ENCODE data around the gene RIMS1. TPM values are rescaled to one million over a fixed set of nuclear protein-coding genes. Genes with fewer than 3 reads are reported as not detected.

The RIMS1 gene
- total RNA-seq, 2 donors from 2014 or later: 3.5 to 5.7 TPM

DNA sequence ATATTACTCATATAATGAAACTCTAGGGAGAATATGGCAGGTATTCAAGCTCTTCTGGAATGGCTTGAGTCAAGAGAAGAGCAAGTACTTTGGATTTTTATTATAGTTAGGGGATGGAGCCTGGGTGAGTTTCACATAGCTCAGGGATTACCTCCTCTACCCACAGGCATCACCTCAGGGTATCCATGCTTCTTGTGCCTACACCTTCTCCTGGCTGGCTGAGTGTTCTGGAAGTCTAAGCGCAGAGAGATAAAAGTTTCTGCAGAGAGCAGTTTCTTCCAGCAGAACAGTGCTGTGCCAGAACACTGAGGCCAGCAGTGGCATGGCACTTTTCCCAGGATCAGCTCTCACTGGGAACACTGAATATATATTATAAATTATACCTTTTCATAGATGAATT lies 535.8 kb downstream of the RIMS1 start:
- Histone ChIP-seq H3K9me3 (no peaks in the 10 kb centered on the region), H3K4me3 (no peak overlapping the region), H3K4me1 (ENCODE audit: control insufficient read depth in 1 of 2, low read depth in 2 of 2) (no peaks in the 10 kb centered on the region), H3K27me3 (replicated peaks; ENCODE audit: insufficient read depth) (no peaks in the 10 kb centered on the region), H3K27ac (no peak overlapping the region), H3K36me3 (no peaks in the 10 kb centered on the region)
- no peak for ATAC-seq (ENCODE audit: insufficient number of reproducible peaks, low FRiP score, low read depth)
- DNase-seq (ENCODE audit: low spot score): no peak
- TF ChIP-seq, protein P1, sequence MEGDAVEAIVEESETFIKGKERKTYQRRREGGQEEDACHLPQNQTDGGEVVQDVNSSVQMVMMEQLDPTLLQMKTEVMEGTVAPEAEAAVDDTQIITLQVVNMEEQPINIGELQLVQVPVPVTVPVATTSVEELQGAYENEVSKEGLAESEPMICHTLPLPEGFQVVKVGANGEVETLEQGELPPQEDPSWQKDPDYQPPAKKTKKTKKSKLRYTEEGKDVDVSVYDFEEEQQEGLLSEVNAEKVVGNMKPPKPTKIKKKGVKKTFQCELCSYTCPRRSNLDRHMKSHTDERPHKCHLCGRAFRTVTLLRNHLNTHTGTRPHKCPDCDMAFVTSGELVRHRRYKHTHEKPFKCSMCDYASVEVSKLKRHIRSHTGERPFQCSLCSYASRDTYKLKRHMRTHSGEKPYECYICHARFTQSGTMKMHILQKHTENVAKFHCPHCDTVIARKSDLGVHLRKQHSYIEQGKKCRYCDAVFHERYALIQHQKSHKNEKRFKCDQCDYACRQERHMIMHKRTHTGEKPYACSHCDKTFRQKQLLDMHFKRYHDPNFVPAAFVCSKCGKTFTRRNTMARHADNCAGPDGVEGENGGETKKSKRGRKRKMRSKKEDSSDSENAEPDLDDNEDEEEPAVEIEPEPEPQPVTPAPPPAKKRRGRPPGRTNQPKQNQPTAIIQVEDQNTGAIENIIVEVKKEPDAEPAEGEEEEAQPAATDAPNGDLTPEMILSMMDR (IDR thresholded peaks at IDR 0.05): no peak

DNA sequence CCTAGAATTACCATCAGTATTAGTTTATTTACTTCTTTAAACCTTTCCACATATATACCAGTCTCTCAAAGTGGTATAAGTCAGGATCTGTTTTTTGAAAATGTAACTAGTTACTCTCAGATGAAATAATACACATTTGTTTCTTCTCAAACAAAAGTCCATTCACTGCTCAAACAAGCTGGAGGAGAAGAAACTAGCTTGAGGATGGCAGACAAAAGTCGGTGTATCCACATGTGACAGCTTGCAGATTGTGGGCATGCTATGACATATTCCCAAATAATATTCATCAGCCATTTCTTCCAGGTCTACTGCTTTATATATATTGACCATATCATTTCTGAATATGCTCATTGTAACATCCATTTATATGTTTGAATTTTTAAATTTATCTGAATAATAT lies 538.1 kb downstream of the RIMS1 start:
- Histone ChIP-seq H3K27me3 (replicated peaks; ENCODE audit: insufficient read depth) (no peaks in the 10 kb centered on the region), H3K4me3 (no peak overlapping the region), H3K27ac (no peak overlapping the region), H3K36me3 (no peaks in the 10 kb centered on the region), H3K9me3 (no peaks in the 10 kb centered on the region), H3K4me1 (ENCODE audit: control insufficient read depth in 1 of 2, low read depth in 2 of 2) (no peaks in the 10 kb centered on the region)
- TF ChIP-seq, protein P1 (IDR thresholded peaks at IDR 0.05): no peak
- DNase-seq (ENCODE audit: low spot score) (no peak), ATAC-seq (ENCODE audit: insufficient number of reproducible peaks, low FRiP score, low read depth) (no peak)

DNA sequence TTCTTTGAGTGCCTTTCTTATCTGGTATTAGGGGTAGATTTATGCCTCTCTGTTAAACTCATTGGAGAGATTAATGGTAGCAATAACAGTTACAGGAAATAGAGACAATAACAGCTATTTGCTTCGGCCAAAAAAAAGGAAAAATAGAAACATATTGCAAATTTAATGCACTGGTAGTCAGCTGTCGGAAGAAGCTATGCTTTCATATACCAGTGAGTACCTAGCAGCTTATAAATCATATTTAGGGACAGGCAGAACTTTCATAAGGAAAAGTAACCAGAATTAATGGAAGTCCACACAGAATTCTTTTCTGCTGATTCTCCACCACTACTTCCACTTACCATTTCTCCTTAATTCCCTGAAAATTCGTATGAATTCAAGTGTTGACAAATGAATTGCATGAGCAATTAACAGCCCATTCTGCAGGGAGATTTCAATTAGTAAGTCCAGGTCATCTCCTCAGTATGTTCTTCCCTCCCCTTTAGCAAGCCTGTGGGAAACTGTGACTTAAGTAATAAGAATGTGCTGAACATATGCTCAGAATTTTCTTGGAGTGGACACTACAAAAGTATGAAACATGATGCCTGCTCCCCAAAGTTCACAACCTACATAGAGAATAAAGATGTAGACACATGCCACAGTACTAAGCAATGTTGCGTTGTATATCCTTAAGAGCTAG lies 538.8 kb downstream of the RIMS1 start:
- Histone ChIP-seq H3K4me3 (no peak overlapping the region), H3K4me1 (ENCODE audit: control insufficient read depth in 1 of 2, low read depth in 2 of 2) (no peaks in the 10 kb centered on the region), H3K27me3 (replicated peaks; ENCODE audit: insufficient read depth) (no peaks in the 10 kb centered on the region), H3K27ac (no peak overlapping the region), H3K36me3 (no peaks in the 10 kb centered on the region), H3K9me3 (no peaks in the 10 kb centered on the region)
- TF ChIP-seq, protein P1 (IDR thresholded peaks at IDR 0.05): no peak
- DNase-seq (ENCODE audit: low spot score): no peak
- no peak for ATAC-seq (ENCODE audit: insufficient number of reproducible peaks, low FRiP score, low read depth)

DNA sequence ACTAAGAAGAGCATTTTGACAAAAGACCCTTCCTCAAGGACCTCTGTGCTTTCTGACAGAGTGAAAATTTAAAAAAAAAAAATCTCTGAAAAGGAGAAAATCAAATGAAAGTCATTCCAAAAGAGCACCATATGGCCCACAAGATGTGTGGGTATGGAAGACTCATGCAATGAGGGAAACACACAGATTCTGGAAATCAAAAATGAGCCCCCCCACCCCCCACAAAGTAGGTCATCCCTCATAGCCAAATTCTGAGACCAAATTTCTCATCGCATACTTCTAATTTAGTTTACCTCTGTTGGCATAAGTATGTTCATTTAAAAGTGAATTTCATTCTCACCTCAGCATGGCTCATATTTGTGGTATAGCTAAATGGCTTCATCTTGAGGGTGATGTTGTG lies 554.3 kb downstream of the RIMS1 start:
- Histone ChIP-seq H3K9me3 (no peaks in the 10 kb centered on the region), H3K27ac (no peak overlapping the region), H3K27me3 (replicated peaks; ENCODE audit: insufficient read depth) (no peaks in the 10 kb centered on the region), H3K36me3 (no peaks in the 10 kb centered on the region), H3K4me1 (ENCODE audit: control insufficient read depth in 1 of 2, low read depth in 2 of 2) (no peaks in the 10 kb centered on the region), H3K4me3 (no peak overlapping the region)
- no peak for ATAC-seq (ENCODE audit: insufficient number of reproducible peaks, low FRiP score, low read depth)
- TF ChIP-seq, protein P1 (IDR thresholded peaks at IDR 0.05): no peak
- DNase-seq (ENCODE audit: low spot score): no peak

DNA sequence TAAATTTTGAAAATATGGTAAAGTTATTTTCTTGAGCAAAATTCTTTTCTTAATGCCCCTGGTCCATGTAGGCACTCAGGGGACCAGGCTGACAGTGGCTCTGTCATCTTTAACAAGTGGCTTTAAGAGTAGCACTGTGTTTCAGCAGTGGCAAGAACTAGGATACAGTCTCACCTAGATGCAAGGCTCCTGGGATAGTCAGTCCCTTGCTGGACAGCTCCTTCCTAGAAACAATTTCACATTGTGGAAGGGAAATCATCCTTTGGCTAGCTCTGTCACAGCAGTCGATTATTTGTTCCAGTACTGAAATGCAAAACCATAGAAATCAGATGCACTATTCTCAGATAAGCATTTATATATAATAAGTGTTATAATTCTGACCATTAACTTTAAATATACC lies 560.1 kb downstream of the RIMS1 start:
- TF ChIP-seq, protein P1 (IDR thresholded peaks at IDR 0.05): no peak
- no peaks in the 10 kb centered on the region for H3K4me1 ChIP-seq (ENCODE audit: control insufficient read depth in 1 of 2, low read depth in 2 of 2)
- H3K36me3 ChIP-seq: no peaks in the 10 kb centered on the region
- ATAC-seq (ENCODE audit: insufficient number of reproducible peaks, low FRiP score, low read depth) (no peak), DNase-seq (ENCODE audit: low spot score) (no peak)
- H3K27me3 ChIP-seq (replicated peaks; ENCODE audit: insufficient read depth): no peaks in the 10 kb centered on the region
- H3K9me3 ChIP-seq: no peaks in the 10 kb centered on the region
- H3K4me3 ChIP-seq: no peak overlapping the region
- no peak overlapping the region for H3K27ac ChIP-seq
